AG08395 (cell line): ENCODE measurements around the gene CAMK2D.

Experiments
- DNase-seq: peaks from one replicate; pipeline ENCODE4 v3.0.0; 2012; ENCODE audit warnings: mixed read lengths, low spot score

CAMK2D gene

GRCh38 chr4:113471146-113471860, 290.2 kb downstream of the CAMK2D start:
- peak; percentile 7 for DNase-seq

GRCh38 chr4:113469926-113470325, 291.6 kb downstream of the CAMK2D start:
- DNase-seq = no peak

- no peak for DNase-seq
These were observed 292.5 kb downstream of the CAMK2D start for GRCh38 chr4:113469023-113469390.

- DNase-seq = peak; percentile 91
These were observed 293.1 kb downstream of the CAMK2D start for GRCh38 chr4:113468165-113469022.

GRCh38 chr4:113467581-113467980, 294.0 kb downstream of the CAMK2D start:
- peak; percentile 61 for DNase-seq

GRCh38 chr4:113462286-113462685, 299.3 kb downstream of the CAMK2D start:
- DNase-seq = no peak

- no peak for DNase-seq
These were observed 300.3 kb downstream of the CAMK2D start for GRCh38 chr4:113461281-113461680.

- DNase-seq = no peak
These were observed 303.7 kb downstream of the CAMK2D start for GRCh38 chr4:113457886-113458285.

- DNase-seq = no peak
These were observed 304.4 kb downstream of the CAMK2D start for GRCh38 chr4:113457121-113457520.

- no peak for DNase-seq
These were observed 306.5 kb downstream of the CAMK2D start for GRCh38 chr4:113455061-113455460.

GRCh38 chr4:113452868-113453620, 308.5 kb downstream of the CAMK2D start:
- no peak for DNase-seq

- no peak for DNase-seq
These were observed 309.4 kb downstream of the CAMK2D start for GRCh38 chr4:113452152-113452551.

- no peak for DNase-seq
These were observed 311.1 kb downstream of the CAMK2D start for GRCh38 chr4:113450295-113451080.

GRCh38 chr4:113449410-113449974, 312.0 kb downstream of the CAMK2D start:
- no peak for DNase-seq

GRCh38 chr4:113447769-113448168, 313.8 kb downstream of the CAMK2D start:
- no peak for DNase-seq

GRCh38 chr4:113447061-113447460, 314.5 kb downstream of the CAMK2D start:
- DNase-seq = no peak

GRCh38 chr4:113446019-113446418, 315.5 kb downstream of the CAMK2D start:
- DNase-seq = peak; percentile 34

GRCh38 chr4:113445286-113445685, 316.3 kb downstream of the CAMK2D start:
- DNase-seq = peak; percentile 78

GRCh38 chr4:113444386-113444785, 317.2 kb downstream of the CAMK2D start:
- DNase-seq = peak; percentile 2

- no peak for DNase-seq
These were observed 318.7 kb downstream of the CAMK2D start for GRCh38 chr4:113442826-113443225.

- no peak for DNase-seq
These were observed 321.2 kb downstream of the CAMK2D start for GRCh38 chr4:113440371-113440770.
